CD4-positive, alpha-beta T cell treated with Interleukin-15 for 4 hours (primary cell): Measurements from ENCODE around the gene ELMO1.

Experiments used
- DNase-seq: peaks from one replicate; pipeline ENCODE4 v3.0.0-alpha.2; 2020; ENCODE audit warnings: low spot score

The ELMO1 gene

DNA sequence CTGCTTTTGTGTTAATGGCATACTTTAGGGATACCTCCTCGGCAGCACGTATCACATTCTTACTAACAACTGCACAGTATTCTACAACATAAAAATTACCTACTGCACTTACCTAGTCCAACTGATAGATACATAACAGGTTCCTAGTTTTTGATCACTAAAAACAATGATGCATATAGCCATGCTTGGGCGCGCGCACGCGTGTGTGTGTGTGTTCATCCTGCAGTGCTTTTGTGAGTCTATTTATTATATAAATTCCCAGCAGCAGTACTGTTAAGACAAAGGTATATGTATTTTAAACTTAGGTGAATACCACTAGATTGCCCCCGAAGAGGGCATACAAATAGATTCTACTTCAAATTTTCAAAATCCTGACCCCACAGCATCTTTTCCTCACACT lies 181.4 kb downstream of the ELMO1 start:
- DNase-seq: no peak

DNA sequence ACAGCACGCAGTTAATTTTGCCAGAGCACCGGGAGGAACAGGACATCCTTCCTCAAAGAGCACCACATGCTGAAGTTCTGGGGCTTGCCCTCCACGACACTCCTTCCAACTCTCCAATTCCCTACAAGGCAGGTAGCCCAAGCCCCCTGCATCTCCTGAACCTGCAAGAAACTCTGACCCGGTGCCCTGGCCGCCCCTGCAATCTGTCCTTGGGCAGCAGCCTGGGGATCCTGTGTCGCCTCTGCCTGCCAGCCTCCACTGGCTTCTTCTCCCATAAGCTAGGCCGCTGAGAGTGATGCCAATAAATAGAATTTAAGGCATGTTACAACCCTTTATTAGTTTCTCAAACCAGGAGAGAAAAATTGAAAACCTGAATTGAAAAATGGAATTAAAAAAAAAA lies 182.8 kb downstream of the ELMO1 start:
- DNase-seq: no peak

DNA sequence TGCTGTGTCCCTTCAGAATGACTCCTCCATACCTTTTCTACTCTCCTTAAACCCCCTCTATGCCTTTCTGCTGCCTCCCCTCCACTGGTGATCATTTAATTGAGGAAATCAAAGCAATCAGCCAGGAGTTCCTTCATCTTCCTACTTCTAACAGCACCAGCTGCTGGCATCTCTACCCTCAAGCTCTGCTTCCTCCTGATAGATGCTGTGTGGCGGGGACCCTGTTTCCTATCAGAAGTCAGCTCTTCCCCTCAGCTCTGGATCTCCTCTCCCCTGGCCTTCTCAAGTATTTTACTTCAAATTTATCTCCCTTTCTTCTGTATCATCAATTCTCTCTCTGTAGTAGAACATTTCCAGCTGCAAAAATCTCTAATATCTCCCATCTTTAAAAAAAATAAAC lies 183.7 kb downstream of the ELMO1 start:
- no peak for DNase-seq

GRCh38 chr7:37262181-37262580 lies 186.5 kb downstream of the ELMO1 start:
- no peak for DNase-seq

DNA sequence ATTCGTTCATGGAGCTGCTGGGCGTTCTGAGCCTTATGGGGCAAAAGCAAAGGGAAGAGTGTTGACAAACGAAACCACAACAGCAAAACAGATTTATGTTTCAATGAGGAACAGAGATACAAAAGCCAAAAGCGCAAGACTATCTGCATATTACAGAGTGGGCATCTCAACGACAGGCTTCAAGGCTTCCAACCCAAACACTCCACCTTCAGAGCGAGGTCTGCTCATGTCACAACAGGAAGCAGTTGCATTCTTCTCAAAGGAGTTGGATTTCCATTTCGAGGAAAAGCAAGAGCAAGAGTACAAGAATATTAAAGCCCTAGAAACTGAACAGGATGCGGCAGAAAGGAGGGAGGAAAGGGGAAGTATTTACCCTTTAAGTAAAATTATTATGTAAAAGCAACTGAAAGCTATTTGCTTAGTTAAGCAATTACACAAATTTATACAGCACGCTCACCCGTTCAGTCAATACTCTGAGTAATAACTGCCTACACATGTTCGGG lies 189.3 kb downstream of the ELMO1 start:
- no peak for DNase-seq

GRCh38 chr7:37256631-37257030 lies 192.0 kb downstream of the ELMO1 start:
- DNase-seq: no peak

- no peak for DNase-seq
Measured at GRCh38 chr7:37255327-37255944, 193.2 kb downstream of the ELMO1 start.

- no peak for DNase-seq
Measured at GRCh38 chr7:37251222-37251621, 197.4 kb downstream of the ELMO1 start.

DNA sequence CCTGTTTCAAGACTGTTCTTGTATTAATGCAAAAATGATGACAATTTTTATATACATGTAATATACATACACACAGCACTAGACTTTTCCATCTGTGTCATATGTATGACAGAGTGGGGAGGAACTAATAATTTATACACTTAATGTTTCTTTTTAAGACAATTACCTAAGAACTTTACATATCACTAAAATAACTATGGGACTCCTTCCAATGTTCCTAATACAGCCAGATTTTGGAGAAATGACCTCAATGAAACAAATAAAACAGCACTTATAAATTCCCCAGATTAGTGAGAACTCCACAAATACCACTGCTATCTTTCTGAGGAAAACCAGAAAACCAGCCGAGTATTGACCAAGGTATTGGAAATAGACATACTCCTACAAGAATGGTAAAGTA lies 199.4 kb downstream of the ELMO1 start:
- no peak for DNase-seq

GRCh38 chr7:37248396-37248861 lies 200.2 kb downstream of the ELMO1 start:
- DNase-seq: no peak

DNA sequence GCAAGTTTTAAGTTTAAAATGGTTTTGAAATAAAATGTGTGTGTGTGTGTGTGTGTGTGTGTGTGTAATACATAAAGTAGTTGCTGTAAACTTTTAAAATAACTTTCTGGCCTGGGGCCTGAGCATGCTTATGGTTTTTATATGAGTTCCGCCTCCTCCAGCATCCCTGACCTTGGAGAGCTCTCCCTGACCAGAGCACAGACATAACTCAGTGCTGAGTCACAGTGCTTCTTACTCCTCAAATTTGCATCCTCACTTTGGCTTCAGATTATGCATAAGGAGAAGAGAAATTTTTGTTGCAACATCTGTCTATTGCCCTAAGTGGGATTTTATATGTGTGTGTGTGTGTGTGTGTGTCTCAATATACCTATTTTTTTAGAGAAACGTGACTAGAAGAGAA lies 200.8 kb downstream of the ELMO1 start:
- DNase-seq: no peak

DNA sequence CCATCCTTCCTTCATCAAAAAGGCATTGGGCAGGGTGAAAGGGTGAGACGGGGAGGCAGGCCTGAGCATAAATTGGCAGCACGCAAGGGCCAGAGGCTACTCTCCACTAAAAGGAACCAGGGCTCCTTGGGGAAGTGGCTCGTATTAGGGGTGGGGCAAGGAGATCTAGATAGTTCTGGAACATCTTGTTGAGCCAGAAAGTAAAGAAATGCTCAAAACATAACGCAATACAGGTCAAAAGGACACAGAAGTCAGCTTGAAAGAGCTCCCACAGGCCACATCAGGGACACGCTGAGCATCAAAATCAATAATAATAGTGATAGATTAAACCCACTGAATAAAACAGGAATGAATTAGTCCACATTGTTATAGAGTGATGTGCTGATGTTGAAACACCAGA lies 203.1 kb downstream of the ELMO1 start:
- DNase-seq: no peak

GRCh38 chr7:37236906-37237305 lies 211.8 kb downstream of the ELMO1 start:
- DNase-seq: no peak

DNA sequence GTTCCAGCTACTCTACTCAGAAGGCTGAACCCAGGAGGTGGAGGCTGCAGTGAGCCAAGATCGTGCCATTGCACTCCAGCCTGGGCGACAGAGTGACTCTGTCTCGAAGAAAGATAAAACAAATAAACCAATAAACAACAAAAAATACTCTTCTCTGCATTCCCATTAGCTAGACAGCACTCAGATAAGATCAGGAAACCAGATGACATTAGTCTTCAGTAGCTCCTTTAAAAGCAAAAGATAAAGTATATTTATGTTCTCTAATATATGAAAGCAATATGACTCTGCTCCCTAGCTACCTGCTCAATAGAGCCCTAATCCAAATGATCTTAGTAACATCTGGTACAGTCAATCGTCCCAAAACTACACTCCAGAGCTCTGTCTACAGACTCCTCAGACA lies 212.9 kb downstream of the ELMO1 start:
- no peak for DNase-seq

GRCh38 chr7:37234928-37235327 lies 213.7 kb downstream of the ELMO1 start:
- DNase-seq: peak; percentile 22

- no peak for DNase-seq
Measured at GRCh38 chr7:37234334-37234733, 214.3 kb downstream of the ELMO1 start.

DNA sequence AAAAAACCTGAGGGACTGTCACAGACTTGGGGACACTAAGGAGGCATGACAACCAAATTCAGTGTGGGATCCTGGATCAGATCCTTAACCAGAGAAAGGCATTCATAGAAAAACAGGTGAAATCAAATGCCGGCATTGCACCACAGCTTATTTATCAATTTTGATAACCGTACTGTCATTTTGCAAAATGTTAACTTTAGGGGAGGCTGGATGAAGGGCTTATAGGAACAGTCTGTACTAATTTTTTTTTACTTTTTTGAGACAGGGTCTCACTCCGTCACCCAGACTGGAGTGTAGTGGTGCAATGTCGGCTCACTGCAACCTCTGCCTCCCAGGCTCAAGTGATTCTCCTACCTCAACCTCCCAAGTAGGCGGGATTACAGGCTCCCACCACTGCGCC lies 217.1 kb downstream of the ELMO1 start:
- DNase-seq: no peak

GRCh38 chr7:37230221-37230620 lies 218.4 kb downstream of the ELMO1 start:
- DNase-seq: no peak

- DNase-seq: no peak
Measured at GRCh38 chr7:37229381-37229780, 219.3 kb downstream of the ELMO1 start.

DNA sequence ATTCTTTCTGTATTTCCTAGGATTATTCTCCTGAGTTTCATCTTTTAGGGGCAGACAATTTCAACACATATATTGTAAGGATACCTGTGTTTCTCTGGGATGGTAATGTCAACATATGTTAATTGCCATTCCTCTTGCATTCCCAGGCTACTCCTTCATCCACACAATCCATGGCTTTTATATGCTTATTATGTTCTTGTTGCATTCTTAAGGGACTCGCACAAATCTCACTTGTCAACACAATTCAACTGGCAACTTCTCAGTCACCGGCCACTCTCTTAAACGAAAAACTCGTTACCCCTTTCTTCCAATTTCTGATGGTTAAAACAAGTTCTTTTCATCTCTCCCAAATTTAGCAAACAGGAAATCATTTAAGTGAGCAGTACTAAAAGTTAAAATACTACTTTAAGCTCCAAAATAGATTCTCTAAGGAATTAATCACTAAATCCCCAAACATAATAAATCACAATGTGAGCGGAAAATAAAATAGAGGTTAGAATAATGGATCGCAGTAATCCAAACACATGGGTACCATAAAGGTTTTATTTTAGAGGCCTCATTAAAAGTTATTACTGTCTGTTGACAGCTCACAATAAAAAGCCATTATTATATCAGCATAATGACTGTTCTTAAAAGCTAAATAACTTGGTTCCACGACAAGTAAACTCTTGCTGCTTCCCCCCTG lies 223.2 kb downstream of the ELMO1 start:
- no peak for DNase-seq

- DNase-seq: no peak
Measured at GRCh38 chr7:37224746-37225145, 223.9 kb downstream of the ELMO1 start.

GRCh38 chr7:37220664-37221063 lies 228.0 kb downstream of the ELMO1 start:
- no peak for DNase-seq

DNA sequence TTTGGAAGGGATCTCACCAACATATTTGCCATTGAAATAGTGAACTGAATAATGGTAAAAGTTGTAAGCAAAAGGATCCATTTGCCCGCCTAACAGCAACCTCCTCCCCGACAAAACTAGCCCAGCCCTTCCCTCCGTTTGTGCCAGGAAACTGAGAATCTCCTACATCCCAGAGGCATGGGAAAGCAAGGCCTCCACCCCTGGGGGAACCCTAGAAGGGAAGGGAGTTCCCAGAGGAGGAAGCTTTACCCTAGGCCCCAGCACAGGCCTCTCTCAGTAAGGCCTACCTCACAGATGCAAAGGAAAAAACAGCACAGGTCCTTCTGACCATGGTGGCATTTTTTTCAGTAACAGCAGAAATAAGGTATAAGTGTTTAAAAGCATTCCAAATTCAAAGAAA lies 229.7 kb downstream of the ELMO1 start:
- no peak for DNase-seq

- DNase-seq: no peak
Measured at GRCh38 chr7:37216923-37217322, 231.7 kb downstream of the ELMO1 start.
